GM18502 (cell line): ENCODE results near the gene TRIM41.
A peak's percentile ranks its signal among the peaks of the same experiment; 100 is the strongest.

Experiments used
- ATAC-seq: cut with Tn5 transposase; IDR thresholded peaks from one replicate; pipeline ENCODE4 v1.9.1; 2021; ENCODE audit warnings: mild to moderate bottlenecking; ENCODE audit not compliant: unreplicated experiment, poor library complexity

TRIM41 gene

GRCh38 chr5:181229996-181230395, 6.9 kb downstream of the TRIM41 start:
- no peak for ATAC-seq

GRCh38 chr5:181230551-181230950, 7.5 kb downstream of the TRIM41 start:
- no peak for ATAC-seq

GRCh38 chr5:181231432-181231831, 8.4 kb downstream of the TRIM41 start:
- no peak for ATAC-seq

- no peak for ATAC-seq
These were observed 9.5 kb downstream of the TRIM41 start for GRCh38 chr5:181232593-181232992.

- no peak for ATAC-seq
These were observed 10.2 kb downstream of the TRIM41 start for GRCh38 chr5:181233088-181233800.

- ATAC-seq, result no peak
These were observed 10.8 kb downstream of the TRIM41 start for GRCh38 chr5:181233801-181234454.

GRCh38 chr5:181234455-181235306, 11.6 kb downstream of the TRIM41 start:
- ATAC-seq, result no peak

- no peak for ATAC-seq
These were observed 12.2 kb downstream of the TRIM41 start for GRCh38 chr5:181235323-181235688.

- ATAC-seq, result no peak
These were observed 12.7 kb downstream of the TRIM41 start for GRCh38 chr5:181235689-181236366.

GRCh38 chr5:181236471-181236870, 13.4 kb downstream of the TRIM41 start:
- ATAC-seq, result no peak

GRCh38 chr5:181236954-181237641, 14.0 kb downstream of the TRIM41 start:
- no peak for ATAC-seq

GRCh38 chr5:181237729-181238385, 14.8 kb downstream of the TRIM41 start:
- no peak for ATAC-seq

- ATAC-seq, result no peak
These were observed 16.1 kb downstream of the TRIM41 start for GRCh38 chr5:181239062-181239663.

- no peak for ATAC-seq
These were observed 18.4 kb downstream of the TRIM41 start for GRCh38 chr5:181241393-181241975.

GRCh38 chr5:181242031-181242451, 19.0 kb downstream of the TRIM41 start:
- ATAC-seq, result no peak

- no peak for ATAC-seq
These were observed 20.0 kb downstream of the TRIM41 start for GRCh38 chr5:181243018-181243563.

- peak; percentile 65 for ATAC-seq
These were observed 20.7 kb downstream of the TRIM41 start, which contains the start of gene RACK1 for GRCh38 chr5:181243564-181244343. RACK1 (minus strand) TSS chr5:181243906; CDS start chr5:181243800, 106 bp downstream.
